Effector CD8-positive, alpha-beta T cell (primary cell): Measurements from ENCODE around the gene ERGIC1.
"Not testable (repeated sequence)": the region's sequence is repeated elsewhere in the genome, so short reads cannot be mapped to it uniquely, and the experiment has no call there.

ENCODE experiments used
- DNase-seq: peaks from one replicate; lab custom pipeline; 2025; lab: John Stamatoyannopoulos, UW

Gene ERGIC1

DNA sequence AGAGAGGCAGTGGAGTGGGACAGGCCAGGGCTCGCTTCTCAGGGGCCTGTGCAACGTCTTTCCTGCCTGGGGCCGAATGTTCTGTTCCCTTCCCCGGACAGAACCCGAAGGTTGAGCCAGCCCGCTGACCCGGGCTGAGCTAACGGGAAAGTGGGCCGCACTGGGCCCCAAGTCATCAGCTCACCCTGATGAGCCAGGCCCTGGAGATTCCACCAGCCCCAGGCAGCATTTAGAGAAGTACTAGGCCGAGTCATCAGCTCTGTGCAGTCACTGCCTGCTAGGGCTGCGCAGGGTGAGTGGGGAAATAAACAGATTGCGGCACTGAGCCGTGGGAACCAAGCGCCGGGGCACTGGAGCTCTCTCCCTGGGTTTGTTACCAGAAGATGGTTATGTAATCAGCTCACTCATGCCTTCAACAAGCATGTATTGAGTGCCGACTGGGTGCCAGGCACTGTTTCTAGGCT, 33.9 kb upstream of the ERGIC1 start:
- DNase-seq = no peak

- DNase-seq = no peak
These were observed 32.8 kb upstream of the ERGIC1 start for GRCh38 chr5:172801179-172801671.

DNA sequence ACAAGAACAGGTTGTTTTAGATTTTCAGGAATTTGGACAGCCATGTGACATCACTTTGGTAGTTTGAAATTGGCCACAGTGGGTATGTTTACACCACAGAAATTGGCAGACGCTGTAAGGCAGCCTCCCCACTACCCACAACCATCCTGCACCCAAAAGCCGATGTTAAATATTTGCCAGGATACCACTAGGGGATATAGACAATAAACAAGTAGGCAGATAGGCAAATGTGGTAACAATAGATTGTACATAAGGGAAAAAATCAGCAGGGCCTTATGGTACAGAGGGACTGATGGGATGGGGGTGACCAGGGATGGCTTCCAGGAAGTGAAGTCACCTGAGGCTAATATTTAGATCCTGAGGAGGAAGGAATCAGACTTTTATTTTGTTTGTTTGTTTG, 31.9 kb upstream of the ERGIC1 start:
- no peak for DNase-seq

GRCh38 chr5:172802567-172803176, 31.4 kb upstream of the ERGIC1 start:
- no peak for DNase-seq

DNA sequence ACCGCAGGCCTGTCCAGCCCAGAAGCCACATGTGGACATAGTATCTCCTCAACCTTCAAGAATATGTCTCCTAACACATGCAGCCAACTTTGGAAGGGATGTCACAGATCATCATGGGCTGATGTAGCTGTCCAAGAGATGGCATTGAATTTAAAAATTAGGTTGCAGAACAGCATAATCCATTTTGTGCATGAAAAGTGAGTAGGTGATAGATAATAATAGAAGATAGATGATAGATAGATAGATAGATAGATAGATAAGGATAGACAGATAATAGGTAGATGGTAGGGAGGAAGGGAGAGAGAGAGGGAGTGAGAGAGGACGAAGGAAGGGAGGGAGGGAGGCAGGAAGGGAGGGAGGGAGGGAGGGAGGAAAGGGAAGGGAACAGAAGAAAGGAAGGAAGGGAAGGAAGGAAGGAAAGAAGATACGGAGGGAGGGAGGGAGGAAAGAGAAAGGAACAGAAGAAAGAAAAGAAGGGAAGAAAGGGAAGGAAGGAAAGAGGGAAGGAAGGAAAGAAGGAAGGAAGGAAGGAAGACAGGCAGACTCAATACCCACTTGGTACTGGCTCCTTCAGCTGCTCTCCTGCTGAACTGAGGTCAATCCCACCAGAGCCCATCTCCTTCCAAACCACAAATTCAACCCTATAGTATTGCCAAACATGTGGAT, 28.9 kb upstream of the ERGIC1 start:
- no peak for DNase-seq

GRCh38 chr5:172805736-172806255, 28.3 kb upstream of the ERGIC1 start:
- DNase-seq = no peak

DNA sequence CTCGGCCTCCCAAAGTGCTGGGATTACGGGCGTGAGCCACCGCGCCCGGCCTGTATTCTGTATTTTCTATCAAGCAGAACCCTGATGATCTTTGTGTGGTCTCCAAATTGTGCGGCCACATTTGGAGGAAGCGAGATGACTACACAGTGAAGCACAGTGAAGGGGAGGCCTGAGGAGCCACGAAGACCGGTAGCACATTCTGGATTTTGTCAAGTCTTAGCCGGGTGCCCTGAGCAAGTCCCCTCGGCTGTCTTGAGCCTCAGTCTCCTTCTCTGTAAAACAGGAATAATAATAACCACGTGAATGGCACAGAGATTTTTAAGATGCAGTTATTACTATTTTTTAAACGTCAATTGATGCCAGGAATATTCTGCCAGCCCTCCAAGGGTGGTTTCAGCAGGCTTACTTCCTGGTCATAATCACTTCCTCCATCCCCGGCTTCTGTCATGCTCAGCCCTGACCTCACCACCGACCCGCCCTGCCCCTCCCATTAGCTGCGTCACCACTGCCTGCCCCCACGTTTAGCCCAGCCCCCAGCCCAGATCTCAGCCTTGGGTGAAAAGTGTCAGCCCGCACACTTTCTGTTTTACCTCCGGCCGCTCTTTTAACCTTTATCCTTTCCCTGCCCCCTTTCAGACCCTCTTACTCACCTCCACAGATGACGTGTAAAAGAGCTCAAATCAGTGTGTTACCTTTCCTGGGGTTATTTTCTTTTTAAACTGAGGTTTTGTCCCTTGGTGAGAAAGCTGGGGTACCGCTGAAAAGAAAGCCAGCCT, 27.0 kb upstream of the ERGIC1 start:
- DNase-seq = peak; percentile 50

GRCh38 chr5:172807766-172808311, 26.2 kb upstream of the ERGIC1 start:
- DNase-seq = no peak

DNA sequence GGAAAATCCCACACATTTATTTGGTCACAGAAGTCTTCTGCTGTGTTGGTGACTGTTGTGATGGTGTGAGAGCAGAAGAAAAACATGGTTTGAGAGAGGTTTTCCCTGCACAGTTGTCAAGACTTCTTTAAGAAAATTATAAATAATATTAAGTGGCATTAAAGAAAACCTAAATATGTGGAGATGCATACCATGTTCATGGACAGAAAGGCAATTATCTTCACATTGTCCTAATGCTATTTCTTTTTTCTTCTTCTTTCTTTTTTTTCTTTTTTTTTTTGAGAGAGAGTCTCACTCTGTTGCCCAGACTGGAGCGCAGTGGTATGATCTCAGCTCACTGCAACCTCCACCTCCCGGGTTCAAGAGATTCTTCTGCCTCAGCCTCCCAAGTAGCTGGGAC, 24.3 kb upstream of the ERGIC1 start:
- DNase-seq = no peak

GRCh38 chr5:172810996-172811395, 23.1 kb upstream of the ERGIC1 start:
- DNase-seq = not testable (repeated sequence)

DNA sequence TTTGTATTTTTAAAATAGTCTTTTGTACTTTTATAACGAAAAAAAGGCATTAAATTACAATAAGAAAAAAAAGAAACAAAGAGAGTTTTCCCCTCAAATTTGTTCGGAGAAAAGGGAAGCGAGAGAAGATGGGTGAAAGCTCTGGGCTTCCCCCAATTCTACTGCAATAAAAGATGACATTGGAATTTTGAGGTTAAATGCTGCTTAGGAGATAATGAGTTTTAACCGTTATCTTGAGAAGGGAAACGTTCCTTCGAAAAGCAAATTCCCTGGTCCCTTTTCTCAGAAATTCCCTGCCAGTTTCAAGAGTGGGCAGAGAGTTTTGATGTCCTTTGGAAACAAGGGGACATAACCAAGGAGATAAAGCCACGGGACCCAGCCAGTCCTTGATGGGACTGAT, 18.4 kb upstream of the ERGIC1 start:
- DNase-seq = no peak

DNA sequence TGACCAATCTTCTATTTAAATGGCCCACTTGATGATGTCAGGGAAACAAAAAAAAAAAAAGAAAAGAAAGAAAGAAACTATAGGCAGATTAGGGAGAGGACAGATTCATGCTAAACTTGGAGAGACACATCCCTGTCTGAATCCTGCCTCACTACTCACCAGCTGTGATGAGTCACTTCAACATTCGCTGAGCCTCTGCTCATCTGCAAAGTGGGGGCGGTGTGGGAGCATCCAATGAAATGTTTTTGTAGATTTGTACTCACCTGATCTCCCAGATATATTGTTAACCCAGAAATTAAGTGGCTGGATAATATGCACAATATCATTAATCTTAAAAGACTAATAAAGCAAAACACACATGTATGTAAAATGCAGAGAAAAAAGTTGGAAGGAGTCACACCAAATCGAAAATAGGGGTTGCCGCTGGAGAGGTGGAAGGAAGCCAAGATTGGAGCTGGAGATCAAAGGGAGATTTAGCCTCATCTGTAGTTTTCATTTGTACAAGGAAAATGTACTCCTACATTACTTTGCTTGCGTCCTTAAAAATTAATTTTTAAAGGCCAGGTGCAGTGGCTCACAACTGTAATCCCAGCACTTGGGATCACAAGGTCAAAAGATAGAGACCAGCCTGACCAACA, 17.0 kb upstream of the ERGIC1 start:
- DNase-seq = no peak

GRCh38 chr5:172817664-172818063, 16.4 kb upstream of the ERGIC1 start:
- DNase-seq = no peak

GRCh38 chr5:172818081-172818480, 16.0 kb upstream of the ERGIC1 start:
- DNase-seq = no peak

DNA sequence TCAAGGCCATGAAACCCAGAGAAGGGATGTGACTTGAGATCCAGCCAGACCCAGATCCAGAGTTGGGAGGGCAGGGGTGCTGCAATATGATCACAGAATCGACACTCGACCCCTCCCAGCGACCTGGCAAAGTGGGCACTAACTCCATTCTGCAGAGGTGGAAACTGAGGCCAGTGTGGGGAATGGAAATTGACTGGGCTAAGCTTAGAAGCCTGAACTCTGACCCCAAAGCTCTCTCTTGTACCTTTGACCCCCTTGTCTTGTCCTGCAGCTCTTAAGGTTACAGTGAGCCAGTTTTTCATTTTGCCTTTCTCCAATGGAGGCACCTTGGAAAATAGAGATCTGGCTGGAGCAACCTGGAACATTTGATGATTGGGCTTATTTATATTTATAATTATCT, 14.5 kb upstream of the ERGIC1 start:
- no peak for DNase-seq

DNA sequence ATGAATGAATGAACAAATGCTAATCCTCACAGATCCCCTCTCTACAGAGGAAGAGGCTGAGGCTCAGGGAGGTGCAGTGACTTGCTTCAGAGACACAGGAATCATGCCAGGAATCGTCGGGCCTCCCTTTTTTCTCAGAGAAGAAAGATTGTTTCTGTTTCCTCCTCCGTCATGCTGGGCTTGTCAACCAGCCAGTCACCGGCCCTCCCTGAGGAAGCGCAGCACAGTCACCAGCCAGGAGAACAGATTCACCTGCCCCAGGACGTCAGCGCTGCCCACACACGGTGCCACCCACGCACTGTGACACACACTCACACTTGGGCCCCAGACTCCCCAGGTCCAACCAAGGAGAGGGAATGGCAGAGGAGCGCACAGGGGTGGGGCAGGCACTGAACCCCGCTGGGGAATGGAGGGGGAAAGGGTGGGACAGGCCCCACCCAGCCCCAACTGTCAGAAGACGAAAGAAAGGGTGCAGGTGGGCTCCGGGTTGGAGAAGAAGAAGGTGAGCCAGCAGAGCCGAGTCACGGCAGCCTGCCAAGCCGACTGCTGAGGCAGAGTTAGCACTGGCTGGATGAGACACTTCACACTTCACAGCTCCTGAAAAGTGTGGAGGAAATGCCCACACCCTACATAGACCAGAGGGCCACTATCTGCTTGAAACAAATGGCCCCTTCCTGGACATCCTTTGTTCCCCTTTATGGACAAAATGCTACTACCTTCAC, 13.8 kb upstream of the ERGIC1 start:
- no peak for DNase-seq

DNA sequence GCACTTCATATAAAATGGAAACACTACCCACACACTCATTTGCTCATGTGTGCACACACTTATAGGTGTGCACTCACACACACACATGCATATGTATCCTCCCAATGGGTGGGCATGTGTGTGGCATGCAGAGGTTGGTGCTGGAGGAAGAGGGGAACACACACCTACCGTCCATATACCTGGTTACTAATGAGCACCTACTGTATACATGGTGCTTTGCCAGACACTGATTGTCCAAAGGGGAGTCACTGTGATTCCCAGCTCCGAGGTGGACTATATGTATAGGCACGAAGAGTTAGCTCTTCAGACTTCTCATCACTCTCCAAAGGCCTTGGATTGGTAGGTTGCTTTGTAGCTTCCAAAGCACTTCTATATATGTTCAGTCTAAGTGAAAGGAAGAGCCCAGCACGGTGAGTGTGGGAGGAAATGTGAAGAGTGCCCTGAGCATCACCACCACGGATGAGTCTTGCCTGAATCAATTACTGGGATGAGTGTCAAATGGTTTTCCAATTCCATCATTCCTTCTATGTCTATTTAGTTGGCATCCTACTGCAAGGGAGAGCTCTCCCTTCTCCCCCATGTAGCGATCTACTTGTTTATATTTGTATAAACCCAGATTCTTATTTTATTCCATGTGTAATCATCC, 12.6 kb upstream of the ERGIC1 start:
- DNase-seq = no peak

DNA sequence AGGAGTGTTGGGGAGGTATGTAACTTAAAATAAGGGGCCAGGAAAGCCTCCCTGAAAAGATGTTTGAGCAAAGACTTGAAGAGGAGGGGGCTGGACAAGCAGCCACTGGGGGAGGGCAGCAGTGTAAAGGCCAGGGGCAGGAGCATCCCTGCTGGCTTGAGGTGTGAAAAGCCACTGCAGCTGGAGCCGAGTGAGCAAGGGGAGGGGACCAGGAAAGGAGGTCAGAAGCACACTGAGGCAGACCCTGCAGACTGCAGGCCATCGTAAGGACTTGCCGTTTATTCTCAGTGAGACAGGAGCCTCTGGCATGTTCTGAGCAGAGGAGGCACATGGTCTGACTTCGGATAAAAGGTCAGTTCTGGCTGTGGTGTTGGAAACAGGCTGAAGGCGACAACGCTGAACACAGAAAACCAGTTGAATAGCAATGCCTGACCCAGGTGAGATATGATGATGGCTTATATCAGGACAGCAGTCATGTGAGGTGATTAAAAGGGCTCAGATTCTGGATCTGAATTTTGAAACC, 10.2 kb upstream of the ERGIC1 start:
- no peak for DNase-seq

DNA sequence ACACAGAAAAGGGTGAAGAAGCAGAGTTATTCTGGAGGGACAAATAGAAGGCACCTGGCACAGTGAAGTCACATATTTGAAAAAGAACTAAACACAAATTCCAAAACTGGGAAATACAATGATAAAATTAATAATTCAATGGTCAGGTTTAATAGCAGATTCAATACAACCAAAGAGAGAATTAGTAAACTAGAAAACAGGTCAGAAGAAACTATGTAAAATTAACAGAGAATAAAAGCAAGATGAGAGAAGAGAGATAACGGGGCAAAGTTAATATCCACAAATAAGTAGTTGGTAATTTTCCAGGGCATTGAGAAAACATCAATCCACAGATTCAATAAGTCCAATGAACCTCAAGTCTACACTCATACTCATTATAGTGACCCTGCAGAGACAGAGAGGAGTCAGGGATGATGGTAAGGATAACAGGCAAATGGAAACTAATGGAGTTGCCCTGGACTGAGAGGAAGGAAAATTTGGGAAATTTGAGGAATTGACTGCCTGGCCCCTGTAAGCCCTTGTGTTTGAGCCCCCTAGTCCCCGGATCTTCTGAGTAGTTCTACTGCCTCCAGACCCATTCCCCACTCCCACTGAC, 8.3 kb upstream of the ERGIC1 start:
- no peak for DNase-seq

DNA sequence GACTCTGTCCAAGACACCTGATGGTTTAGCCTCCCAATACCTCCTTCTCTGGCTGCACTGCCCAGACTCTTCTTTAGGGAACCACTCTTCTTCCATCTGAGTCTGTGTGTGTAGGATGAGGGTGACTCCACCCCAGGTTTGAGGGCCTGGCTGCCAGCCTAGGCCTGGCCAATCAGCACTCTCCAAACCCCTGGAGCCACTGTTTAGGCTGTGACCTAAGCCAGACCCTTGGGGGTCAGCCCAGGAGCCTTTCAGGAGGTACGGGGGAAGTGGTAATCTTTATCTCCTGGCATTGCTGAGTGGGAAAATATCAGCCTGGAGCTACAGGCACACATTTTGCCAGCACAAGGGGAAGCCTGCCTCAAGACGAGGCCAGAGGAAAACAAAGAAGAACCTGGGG, 6.2 kb upstream of the ERGIC1 start:
- no peak for DNase-seq
